Measurements from ENCODE around the gene CCDC24.

Gene CCDC24

GRCh38 chr1:43991476-43992231 lies at the start of gene CCDC24:
Gene CCDC24 (plus strand): TSS chr1:43991599. CDS start chr1:43991879, 280 bp downstream.
- DNase-seq: peak in 52 of 56 donors; percentile 25 to 88 (median 72)

DNA sequence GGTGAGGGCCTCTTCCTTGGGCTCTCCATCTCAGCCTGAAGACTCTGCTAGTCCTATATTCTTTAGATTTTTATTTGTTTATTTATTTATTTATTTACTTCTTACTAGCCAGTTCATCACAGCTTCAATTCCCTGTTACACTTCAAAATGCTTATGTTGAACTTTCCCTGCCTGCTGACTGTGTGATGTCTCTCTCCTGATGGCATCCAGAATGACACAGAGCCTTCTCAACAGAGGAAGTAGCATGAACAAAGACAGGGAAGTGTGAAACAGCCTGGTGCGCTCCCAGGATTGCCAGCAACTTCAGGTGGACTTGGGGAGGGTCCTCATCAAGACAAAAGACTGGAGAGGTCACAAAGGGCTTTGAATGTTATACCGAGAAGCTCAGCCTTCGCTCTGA lies 49.0 kb upstream of the CCDC24 start:
- no peak for DNase-seq

DNA sequence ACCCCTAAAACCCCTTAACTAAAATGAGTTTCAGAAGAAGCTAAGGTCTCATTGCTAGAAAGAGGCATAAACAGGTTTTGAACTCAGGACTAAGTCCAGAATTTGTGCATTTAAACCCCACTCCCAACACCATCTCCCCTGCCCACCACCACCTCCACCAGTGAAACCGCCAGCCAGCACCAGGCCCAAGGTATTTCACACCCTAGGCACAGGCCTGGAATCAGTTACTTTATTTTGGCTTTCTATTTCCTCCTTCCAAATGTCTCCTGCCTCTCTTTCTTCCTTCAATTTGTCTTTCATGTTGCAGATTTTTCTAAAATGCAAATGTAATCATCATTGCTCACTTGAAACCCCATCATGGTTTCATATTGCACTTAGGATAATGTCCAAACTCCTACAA lies 46.5 kb upstream of the CCDC24 start:
- DNase-seq: no peak

- no peak for DNase-seq
Measured at GRCh38 chr1:43945674-43946235, 45.6 kb upstream of the CCDC24 start.

GRCh38 chr1:43946236-43947060 lies 45.0 kb upstream of the CCDC24 start, which contains the start of gene IPO13:
Gene IPO13 (plus strand): TSS chr1:43946950. CDS start chr1:43947601, 651 bp downstream.
- peak; percentile 75 to 98 (median 94) for DNase-seq

GRCh38 chr1:43947061-43947873 lies 44.1 kb upstream of the CCDC24 start:
- DNase-seq: peak in 4 of 56 donors; percentile 30 to 66 (median 36)

GRCh38 chr1:43947874-43948437 lies 43.4 kb upstream of the CCDC24 start:
- peak in 4 of 56 donors; percentile 17 to 51 (median 38) for DNase-seq

GRCh38 chr1:43949678-43950077 lies 41.7 kb upstream of the CCDC24 start:
- no peak for DNase-seq

- DNase-seq: no peak
Measured at GRCh38 chr1:43951021-43951985, 40.1 kb upstream of the CCDC24 start.

DNA sequence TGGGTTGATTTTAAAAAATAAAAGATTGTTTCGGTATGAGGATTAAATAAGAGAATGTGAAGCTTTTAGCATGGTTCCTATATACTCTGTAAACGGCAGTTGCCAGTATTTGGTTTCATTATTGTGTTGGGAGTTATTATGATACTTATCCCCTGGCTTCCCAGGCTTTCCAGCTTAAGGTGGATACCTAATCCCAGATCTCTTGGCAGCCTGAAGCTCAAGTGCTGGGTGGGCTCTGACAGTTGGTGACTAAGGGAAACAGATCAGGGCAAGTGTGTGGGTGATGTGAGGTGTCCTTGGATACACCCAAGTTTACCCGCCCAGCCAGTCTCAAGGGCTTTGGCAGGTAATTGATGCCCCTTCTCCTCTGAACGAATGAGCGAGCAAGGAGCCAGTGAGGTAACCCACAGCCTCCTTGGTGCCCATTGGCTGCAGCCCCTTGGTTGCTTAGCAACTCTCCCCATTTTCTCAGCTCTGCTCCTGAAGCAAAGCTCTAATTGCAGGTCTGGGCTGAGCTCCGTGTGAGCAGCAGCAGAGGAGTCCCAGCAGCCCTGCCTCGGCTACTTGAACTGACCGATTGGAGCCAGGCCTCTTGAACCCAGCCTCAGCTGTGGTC lies 38.6 kb upstream of the CCDC24 start:
- DNase-seq: peak in 24 of 56 donors; percentile 16 to 65 (median 31)

GRCh38 chr1:43953361-43953760 lies 38.0 kb upstream of the CCDC24 start:
- DNase-seq: no peak

DNA sequence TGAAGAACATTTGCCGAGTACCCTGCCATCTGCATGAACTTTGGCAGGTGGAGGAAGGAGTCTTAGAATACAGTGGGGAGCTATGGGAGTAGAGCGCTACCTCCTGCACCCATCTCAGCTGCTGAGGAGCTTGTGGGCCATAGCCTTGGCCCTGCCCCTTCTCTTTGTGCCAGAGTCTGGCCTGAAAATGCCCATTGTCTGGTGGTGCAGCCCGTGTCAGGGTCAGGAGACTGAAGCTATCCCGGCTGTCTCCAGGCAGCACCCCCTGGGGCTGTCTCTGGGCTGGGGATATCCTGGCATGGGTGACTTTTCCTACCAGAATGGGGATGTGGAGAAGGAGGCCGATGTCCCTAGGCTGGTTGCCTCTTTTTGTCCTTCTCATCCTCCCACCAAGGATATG lies 37.4 kb upstream of the CCDC24 start:
- peak in 52 of 56 donors; percentile 29 to 96 (median 76) for DNase-seq

DNA sequence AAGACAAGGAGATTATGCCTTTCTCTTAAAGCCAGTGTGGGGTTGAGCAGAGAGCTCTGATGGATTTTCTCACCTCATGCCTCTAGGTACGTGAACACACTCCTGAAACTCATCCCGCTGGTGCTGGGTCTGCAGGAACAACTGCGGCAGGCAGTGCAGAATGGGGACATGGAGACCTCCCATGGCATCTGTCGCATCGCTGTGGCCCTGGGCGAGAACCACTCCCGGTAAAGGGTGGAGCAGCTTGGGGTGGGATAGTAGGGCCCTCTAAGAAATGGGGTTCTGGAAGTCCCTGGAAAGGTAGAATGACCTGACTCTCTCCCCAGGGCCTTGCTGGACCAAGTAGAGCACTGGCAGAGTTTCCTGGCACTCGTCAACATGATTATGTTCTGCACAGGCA lies 35.2 kb upstream of the CCDC24 start:
- no peak for DNase-seq

DNA sequence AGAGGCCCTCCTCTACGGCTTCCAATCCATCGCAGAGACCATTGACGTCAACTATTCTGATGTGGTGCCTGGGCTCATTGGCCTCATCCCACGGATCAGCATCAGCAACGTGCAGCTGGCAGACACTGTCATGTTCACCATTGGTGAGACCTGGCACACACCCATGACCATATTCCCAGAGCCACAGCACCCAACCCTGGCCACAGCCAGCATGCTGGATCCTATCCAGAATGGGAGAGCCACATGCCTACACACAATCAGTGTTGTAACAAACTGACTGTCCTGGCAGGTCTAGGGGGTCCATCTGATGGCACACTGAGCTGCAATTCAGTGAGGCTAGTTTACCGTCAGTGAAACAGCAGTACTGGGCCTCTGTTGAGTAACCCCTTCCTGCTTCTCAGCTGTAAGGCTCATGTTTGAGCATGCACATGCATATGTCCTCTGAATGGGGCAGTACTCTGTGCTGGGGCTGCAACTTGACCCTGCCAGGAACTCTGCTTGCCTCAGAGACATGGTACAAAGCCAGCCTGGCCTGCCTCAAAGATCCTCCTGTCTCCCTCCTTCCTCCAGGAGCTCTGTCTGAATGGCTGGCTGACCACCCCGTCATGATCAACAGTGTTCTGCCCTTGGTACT lies 33.9 kb upstream of the CCDC24 start:
- peak in 4 of 56 donors; percentile 17 to 38 (median 27) for DNase-seq

GRCh38 chr1:43958351-43959255 lies 32.8 kb upstream of the CCDC24 start:
- peak in 6 of 56 donors; percentile 16 to 29 (median 24) for DNase-seq

GRCh38 chr1:43960798-43961197 lies 30.6 kb upstream of the CCDC24 start:
- DNase-seq: no peak

DNA sequence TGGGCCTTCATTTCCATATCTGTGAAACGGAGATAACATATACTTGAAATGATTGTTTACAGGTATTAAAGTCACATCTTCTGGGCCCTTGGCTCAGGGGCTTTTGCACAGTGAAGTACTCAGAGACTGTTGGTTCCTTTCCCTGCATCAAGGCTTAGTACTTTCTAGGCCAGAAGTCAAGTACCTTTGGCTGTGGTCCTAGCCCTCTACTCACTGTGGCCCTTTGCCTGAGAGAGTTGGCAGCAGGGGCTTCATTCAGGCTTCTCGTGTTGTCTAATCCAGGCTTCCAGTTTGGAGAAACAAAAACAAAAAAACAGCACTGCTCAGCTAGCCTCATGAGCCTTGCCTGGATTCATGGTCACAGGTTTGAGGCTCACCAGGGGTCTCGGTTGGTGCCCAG lies 29.7 kb upstream of the CCDC24 start:
- DNase-seq: no peak

All from amygdala (tissue), 56 donors.